Smooth muscle cell of the pulmonary artery (primary cell): ENCODE results near the gene CLDN22. TPM values are rescaled to one million over a fixed set of nuclear protein-coding genes. Genes with fewer than 3 reads are reported as not detected.

Experiments
- total RNA-seq: library from RNA; depleted of rRNA; stranded (reverse); fragments of >200 nt; gene quantifications from 2 replicates; pipeline ENCODE4 v1.2.3, GENCODE V29; 2014

CLDN22 gene
- under 0.01 TPM in 1 of 2 replicates, not detected in the other for total RNA-seq

DNA sequence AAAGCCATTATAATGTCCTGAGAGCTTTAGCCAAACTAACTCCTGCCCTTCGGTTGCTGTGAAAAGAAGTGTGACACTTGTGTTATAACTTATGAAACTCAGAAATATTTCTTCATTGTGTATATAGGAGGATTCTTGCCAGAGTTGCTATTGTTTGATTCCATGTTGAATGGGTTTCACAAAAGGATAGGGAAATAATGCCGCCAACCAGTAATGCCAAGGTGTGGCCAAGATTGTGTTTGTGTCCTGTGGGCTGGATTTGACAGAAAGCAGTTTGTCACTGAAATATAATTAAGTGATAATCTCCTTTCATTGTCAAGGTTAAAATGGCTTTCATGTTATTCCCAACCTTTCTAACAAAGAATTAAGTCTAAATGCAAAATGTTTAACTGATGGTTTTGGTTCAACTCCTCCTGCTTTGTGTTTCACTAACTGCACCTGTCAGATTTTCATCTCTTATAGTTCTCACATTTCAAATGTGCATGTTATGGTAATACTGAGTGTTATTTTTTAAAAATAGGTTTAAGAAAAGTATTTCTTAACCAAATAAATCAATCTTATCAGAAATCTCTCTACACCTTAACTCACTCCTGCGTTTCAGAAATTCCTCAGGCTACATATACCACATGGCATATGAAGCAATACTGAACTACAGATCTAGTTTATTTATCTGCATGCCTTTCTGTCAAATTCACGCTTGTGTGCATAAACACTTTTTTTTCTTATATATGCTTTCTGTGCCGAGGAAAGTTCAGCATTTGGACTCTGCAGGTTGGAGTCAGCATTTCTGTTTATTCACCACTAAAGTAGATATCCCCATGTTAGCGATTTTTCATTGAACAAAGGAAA is at the start of gene CLDN22:
TSS of gene CLDN22 (minus strand) at position 66 of the 849 bp plus-strand sequence. CDS start at position 8, 58 bp downstream.

DNA sequence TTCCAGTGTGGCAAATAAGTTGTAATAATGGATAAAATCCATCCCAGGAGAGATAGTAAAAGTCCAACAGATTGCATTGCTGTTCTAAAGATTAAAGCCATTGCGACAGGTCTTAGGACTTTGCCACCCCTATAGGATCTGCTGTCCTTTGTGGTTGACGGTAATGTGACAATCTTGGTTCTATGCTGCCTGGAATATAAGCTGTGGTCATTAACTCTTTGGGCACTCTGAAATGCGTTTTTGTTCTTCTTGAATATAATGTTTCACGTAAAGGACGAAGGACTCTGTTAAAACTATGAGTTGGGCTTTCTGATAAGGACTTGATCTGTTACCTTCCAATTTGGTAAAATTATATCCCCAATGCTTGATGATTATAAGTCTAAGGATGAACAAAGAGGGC is 2.2 kb upstream of the CLDN22 start, which contains the start of gene CLDN24:
TSS of gene CLDN24 (minus strand) at position 101 of the 400 bp plus-strand sequence. CDS start at position 101, 0 bp downstream.

Other genes with a start within 250 kb of the CLDN22 start
- gene WWC2, start 221.0 kb downstream of the CLDN22 start, total RNA-seq: 39.8 and 62.1 TPM in 2 replicates
- gene CLDN24, start 2.1 kb upstream of the CLDN22 start, total RNA-seq: not detected in 2 replicates
- gene CDKN2AIP, start 124.4 kb upstream of the CLDN22 start, total RNA-seq: 12.9 and 13.8 TPM in 2 replicates
- 8.9 and 11.6 TPM in 2 replicates for gene ING2, start 184.8 kb upstream of the CLDN22 start, total RNA-seq